Measurements from ENCODE around the gene ZNF316. TPM values are rescaled to one million over a fixed set of nuclear protein-coding genes. Genes with fewer than 3 reads are reported as not detected.

Gene ZNF316
- total and polyA plus RNA-seq, 3 donors from 2014 or later: 22.7 to 50.9 (median 46.6) TPM

- Histone ChIP-seq H3K27me3 (no peaks in the 10 kb centered on the region), H3K4me1 (peaks cover 14% of the 10 kb centered on the region), H3K27ac (no peak overlapping the region), H3K9me3 (no peaks in the 10 kb centered on the region), H3K36me3 (ENCODE audit: low read depth, missing control alignments) (no peaks in the 10 kb centered on the region), H3K4me3 (no peak overlapping the region)
- intact Hi-C loops (cut with DNase I; ENCODE audit: low total_unique reads): no loop called here
- DNase-seq: no peak
- TF ChIP-seq CTCF (IDR thresholded peaks at IDR 0.05) (no peak), POLR2A (IDR thresholded peaks at IDR 0.05) (no peak)
- WGBS, 2 donors: 86 to 88% methylated on average over 12 to 15 of the region's 15 CpGs
Measured at GRCh38 chr7:6641305-6642035, 4.4 kb downstream of the ZNF316 start.

DNA sequence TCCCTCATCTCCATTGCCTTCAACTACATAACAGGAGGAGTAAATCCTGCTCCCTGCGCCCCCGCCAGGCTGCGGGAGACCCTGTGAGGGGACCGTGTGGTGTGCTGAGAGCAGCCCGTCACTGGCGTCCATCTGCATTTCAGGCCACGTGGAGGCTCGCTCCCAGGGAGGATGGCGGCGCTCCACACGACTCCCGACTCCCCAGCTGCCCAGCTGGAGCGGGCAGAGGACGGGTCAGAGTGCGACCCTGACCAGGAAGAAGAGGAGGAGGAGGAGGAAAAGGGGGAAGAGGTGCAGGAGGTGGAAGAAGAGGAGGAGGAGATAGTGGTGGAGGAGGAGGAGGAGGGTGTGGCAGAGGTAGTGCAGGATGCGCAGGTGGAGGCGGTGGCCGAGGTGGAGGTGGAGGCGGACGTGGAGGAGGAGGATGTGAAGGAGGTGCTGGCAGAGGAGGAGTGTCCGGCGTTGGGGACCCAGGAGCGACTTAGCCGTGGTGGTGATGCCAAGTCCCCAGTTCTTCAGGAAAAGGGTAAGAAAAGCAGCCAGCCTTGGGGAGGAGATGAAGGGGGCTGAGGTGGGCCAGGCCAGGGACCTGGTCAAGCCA is 5.2 kb downstream of the ZNF316 start:
- Histone ChIP-seq H3K27ac (no peak overlapping the region), H3K36me3 (ENCODE audit: low read depth, missing control alignments) (no peaks in the 10 kb centered on the region), H3K27me3 (no peaks in the 10 kb centered on the region), H3K4me3 (no peak overlapping the region), H3K4me1 (peaks cover 13% of the 10 kb centered on the region), H3K9me3 (no peaks in the 10 kb centered on the region)
- WGBS, 2 donors: 91% methylated on average over 24 of the region's 24 CpGs
- intact Hi-C loops (cut with DNase I; ENCODE audit: low total_unique reads): no loop called here
- TF ChIP-seq CTCF (IDR thresholded peaks at IDR 0.05) (no peak), POLR2A (IDR thresholded peaks at IDR 0.05) (no peak)
- no peak for DNase-seq

DNA sequence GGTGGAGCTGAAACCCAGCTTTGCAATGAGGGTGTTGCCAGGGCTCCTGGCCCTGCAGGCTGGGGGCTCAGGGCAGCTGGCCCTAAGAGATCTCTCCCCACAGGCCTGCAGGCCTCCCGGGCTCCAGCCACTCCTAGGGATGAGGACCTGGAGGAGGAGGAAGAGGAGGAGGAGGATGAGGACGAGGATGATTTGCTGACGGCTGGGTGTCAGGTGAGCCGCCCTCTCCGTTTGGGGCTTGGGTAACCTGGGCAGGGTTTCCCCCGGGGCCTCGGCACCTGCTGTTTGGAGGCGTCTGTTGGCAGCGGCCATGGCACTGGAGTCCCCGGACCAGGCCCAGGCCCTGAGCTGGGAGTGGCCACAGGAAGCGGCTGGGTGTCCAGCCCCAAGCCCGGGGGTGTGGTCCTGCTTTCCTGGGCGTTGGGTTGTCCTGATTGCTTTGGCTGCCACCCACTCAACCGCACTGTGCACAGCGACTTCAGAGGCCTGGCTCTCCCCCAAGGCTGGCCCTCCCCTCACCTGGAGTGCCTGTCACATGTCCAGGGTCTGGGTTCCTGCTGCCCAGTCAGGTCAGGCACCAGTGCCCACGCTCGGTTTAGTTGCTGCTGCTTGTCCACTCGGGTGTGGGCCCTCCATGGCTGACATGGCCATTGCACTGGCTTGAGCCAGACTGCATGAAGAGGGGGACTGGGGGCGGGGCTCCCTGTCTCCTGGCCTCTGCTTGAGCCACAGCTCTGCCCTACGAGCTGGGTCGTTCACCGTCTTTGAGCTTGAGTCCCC is 5.9 kb downstream of the ZNF316 start:
- TF ChIP-seq POLR2A (IDR thresholded peaks at IDR 0.05): no peak
- H3K4me3 ChIP-seq: no peak overlapping the region
- H3K27me3 ChIP-seq: no peaks in the 10 kb centered on the region
- no peaks in the 10 kb centered on the region for H3K36me3 ChIP-seq (ENCODE audit: low read depth, missing control alignments)
- intact Hi-C loops (cut with DNase I; ENCODE audit: low total_unique reads): no loop called here
- peaks cover 10% of the 10 kb centered on the region for H3K4me1 ChIP-seq
- WGBS, 2 donors: 83 to 88% methylated on average over 3 to 22 of the region's 22 CpGs
- H3K9me3 ChIP-seq: no peaks in the 10 kb centered on the region
- no peak for DNase-seq
- no peak overlapping the region for H3K27ac ChIP-seq

DNA sequence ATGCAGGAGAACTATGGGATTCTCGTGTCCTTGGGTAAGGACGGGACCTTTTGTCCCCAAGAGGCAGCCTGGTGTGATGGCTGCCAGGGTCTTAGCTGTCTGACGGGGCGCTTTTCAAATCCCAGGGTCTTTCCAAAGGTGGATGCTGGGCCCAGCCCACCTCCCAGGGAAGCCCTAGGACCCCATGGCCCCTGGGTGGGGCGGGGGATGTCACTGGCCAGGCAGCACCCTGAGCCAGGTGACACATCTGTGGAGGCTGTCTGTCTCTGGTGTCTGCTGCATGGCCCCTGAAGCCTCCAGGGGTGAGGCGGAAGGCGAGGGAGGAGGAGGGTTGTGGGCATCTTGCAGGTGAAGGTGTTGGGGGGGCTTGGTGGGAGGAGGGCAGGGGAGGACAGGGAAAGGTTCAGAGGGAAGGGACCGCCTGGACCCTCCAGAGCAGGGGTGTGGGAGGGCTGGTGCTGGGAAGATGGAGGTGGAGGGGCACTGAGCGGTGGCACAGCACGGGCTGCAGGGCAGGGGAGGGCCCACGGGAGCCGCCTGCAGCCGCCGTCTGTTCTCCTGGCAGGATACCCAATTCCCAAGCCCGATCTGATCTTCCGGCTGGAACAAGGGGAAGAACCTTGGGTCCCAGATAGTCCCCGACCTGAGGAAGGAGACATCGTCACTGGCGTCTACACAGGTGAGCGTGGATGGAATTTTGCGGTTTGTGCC is 7.0 kb downstream of the ZNF316 start:
- 86 to 90% methylated on average over 13 to 21 of the region's 21 CpGs for WGBS, 2 donors
- TF ChIP-seq CTCF (IDR thresholded peaks at IDR 0.05) (no peak), POLR2A (IDR thresholded peaks at IDR 0.05) (no peak)
- intact Hi-C loops (cut with DNase I; ENCODE audit: low total_unique reads): no loop called here
- no peaks in the 10 kb centered on the region for H3K9me3 ChIP-seq
- DNase-seq: no peak
- no peaks in the 10 kb centered on the region for H3K36me3 ChIP-seq (ENCODE audit: low read depth, missing control alignments)
- H3K4me1 ChIP-seq: no peaks in the 10 kb centered on the region
- no peak overlapping the region for H3K27ac ChIP-seq
- no peaks in the 10 kb centered on the region for H3K27me3 ChIP-seq
- no peak overlapping the region for H3K4me3 ChIP-seq

DNA sequence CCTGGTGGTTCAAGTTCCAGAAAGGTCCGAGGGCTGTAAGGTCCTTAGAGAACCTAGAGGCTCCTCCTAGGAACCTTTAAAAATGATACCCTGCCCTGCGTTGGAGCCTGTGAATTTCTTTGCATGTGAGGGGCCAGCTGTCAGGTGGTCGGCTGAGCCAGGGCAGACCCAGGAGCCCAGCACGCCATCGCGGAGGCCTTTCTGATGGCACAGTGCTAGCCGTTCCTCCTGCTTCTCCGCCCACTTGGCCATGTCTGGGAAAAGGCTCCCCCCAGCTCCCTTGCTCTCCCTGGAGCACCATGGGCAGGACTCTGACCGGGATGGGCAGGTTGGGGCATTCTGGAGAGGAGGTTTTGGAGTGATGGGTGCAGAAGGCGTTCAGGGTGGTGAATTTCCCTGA is 7.6 kb downstream of the ZNF316 start:
- Histone ChIP-seq H3K36me3 (ENCODE audit: low read depth, missing control alignments) (no peaks in the 10 kb centered on the region), H3K27ac (no peak overlapping the region), H3K4me3 (no peak overlapping the region), H3K9me3 (no peaks in the 10 kb centered on the region), H3K4me1 (no peaks in the 10 kb centered on the region), H3K27me3 (no peaks in the 10 kb centered on the region)
- TF ChIP-seq CTCF (IDR thresholded peaks at IDR 0.05) (no peak), POLR2A (IDR thresholded peaks at IDR 0.05) (no peak)
- WGBS, 2 donors: 95 to 100% methylated on average over 2 to 10 of the region's 10 CpGs
- DNase-seq: no peak
- intact Hi-C loops (cut with DNase I; ENCODE audit: low total_unique reads): no loop called here
